ENCODE measurements around the gene SRGAP1. TPM values are rescaled to one million over a fixed set of nuclear protein-coding genes. Genes with fewer than 3 reads are reported as not detected.

Gene SRGAP1
- total RNA-seq, 1 experiment from 2014 or later = 0.97 TPM

DNA sequence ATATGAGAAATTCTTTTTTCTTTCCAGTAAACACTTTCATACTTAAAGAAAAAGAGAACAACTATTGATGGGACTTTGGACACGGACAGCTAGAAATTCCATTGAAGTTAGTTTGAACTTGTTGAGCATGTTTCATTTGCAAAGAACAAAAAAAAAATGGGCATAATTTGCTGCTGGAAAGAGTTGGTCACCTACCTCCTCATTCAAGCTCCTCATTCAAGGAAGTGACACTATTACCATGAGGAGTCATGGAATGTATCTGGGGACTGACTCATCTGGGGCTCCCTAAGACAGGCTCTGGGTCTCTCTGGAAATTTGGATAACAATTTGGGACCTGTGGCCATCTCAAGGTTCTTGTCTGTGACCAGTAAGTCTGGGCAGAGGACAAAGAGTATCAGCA lies 327.2 kb downstream of the SRGAP1 start:
- Histone ChIP-seq H3K4me3 (ENCODE audit: insufficient read depth, low read depth, low read length) (no peak overlapping the region), H3K36me3 (replicated peaks; ENCODE audit: control insufficient read depth, insufficient read depth, low read length) (no peaks in the 10 kb centered on the region)
- no peak for DNase-seq

DNA sequence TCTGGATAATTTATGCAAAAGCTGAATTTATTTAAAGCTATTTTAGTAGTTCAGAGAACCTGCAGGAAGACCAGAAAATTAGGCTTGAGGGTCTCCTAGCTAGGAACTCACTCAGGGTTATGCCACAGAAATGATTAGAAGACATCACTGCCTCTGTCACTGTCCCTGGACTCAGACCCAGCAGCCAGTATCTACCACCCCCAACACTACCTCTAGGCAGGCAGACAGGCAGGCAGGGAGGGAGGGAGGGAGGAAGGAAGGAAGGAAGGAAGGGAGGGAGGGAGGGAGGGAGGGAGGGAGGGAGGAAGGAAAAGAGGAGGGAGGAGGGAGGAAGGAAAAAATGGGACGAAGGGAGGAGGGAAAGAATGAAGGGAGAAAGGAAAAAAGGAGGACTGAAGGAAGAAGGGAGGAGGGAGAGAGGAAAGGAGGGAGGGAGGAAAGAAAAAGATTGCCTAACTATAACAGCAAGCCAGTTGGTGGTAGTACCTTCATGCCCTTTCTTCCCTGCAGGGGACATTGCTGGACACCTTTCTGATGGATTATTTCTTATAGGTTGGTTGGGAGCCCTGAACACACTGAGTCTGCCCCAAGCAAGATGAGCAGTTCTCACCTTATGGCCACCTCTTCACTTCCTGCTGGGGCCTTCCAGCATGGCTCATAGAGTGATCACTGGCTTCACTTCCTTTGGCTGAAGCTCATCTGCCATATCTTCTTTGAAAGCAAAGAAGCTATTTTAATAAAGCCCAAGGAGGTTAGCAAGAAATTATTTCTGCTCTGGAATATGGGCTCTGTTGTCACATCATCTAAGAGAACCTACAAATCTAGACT lies 327.9 kb downstream of the SRGAP1 start:
- DNase-seq = no peak
- H3K36me3 ChIP-seq (replicated peaks; ENCODE audit: control insufficient read depth, insufficient read depth, low read length) = no peaks in the 10 kb centered on the region
- no peak overlapping the region for H3K4me3 ChIP-seq (ENCODE audit: insufficient read depth, low read depth, low read length)
- no peaks in the 10 kb centered on the region for H3K27me3 ChIP-seq (ENCODE audit: control insufficient read depth, insufficient read depth, low read length)

More for the DNA sequence above, 327.2 kb downstream of the SRGAP1 start:
- H3K27me3 ChIP-seq (ENCODE audit: control insufficient read depth, insufficient read depth, low read length) = no peaks in the 10 kb centered on the region

- H3K4me3 ChIP-seq (ENCODE audit: insufficient read depth, low read depth, low read length) = no peak overlapping the region
- H3K27me3 ChIP-seq (ENCODE audit: control insufficient read depth, insufficient read depth, low read length) = no peaks in the 10 kb centered on the region
- DNase-seq = no peak
- no peaks in the 10 kb centered on the region for H3K36me3 ChIP-seq (replicated peaks; ENCODE audit: control insufficient read depth, insufficient read depth, low read length)
Observed at GRCh38 chr12:64173456-64173855, 329.0 kb downstream of the SRGAP1 start.

- peak; percentile 30 for DNase-seq
- H3K36me3 ChIP-seq (replicated peaks; ENCODE audit: control insufficient read depth, insufficient read depth, low read length) = no peaks in the 10 kb centered on the region
- no peaks in the 10 kb centered on the region for H3K27me3 ChIP-seq (ENCODE audit: control insufficient read depth, insufficient read depth, low read length)
- no peak overlapping the region for H3K4me3 ChIP-seq (ENCODE audit: insufficient read depth, low read depth, low read length)
Observed at GRCh38 chr12:64175254-64175945, 330.9 kb downstream of the SRGAP1 start.

- DNase-seq = no peak
- H3K36me3 ChIP-seq (replicated peaks; ENCODE audit: control insufficient read depth, insufficient read depth, low read length) = no peaks in the 10 kb centered on the region
- no peaks in the 10 kb centered on the region for H3K27me3 ChIP-seq (ENCODE audit: control insufficient read depth, insufficient read depth, low read length)
- H3K4me3 ChIP-seq (ENCODE audit: insufficient read depth, low read depth, low read length) = no peak overlapping the region
Observed at GRCh38 chr12:64177001-64177400, 332.5 kb downstream of the SRGAP1 start.

DNA sequence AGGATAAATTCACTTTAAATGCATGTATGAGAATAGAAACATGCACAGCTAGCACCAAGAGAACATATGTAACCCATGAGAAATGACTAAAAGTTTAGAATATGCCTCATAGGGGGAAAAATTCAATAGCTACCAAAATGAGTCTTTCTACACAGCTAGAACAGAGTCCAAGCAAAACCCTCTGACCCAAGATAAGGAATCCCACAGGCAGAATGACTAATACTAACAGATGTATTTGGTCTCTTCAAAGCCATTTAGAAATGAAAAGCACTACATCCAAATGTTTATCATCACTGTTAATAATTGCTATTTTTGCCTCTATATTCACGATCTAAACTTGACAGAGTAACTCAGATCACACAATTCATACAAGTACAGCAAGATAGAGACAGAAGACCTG lies 333.6 kb downstream of the SRGAP1 start:
- Histone ChIP-seq H3K36me3 (replicated peaks; ENCODE audit: control insufficient read depth, insufficient read depth, low read length) (no peaks in the 10 kb centered on the region), H3K4me3 (ENCODE audit: insufficient read depth, low read depth, low read length) (no peak overlapping the region), H3K27me3 (ENCODE audit: control insufficient read depth, insufficient read depth, low read length) (no peaks in the 10 kb centered on the region)
- no peak for DNase-seq

GRCh38 chr12:64180951-64181350 lies 336.5 kb downstream of the SRGAP1 start:
- no peak overlapping the region for H3K4me3 ChIP-seq (ENCODE audit: insufficient read depth, low read depth, low read length)
- DNase-seq = no peak
- no peaks in the 10 kb centered on the region for H3K27me3 ChIP-seq (ENCODE audit: control insufficient read depth, insufficient read depth, low read length)
- no peaks in the 10 kb centered on the region for H3K36me3 ChIP-seq (replicated peaks; ENCODE audit: control insufficient read depth, insufficient read depth, low read length)

GRCh38 chr12:64181430-64182291 lies 337.2 kb downstream of the SRGAP1 start:
- no peak overlapping the region for H3K4me3 ChIP-seq (ENCODE audit: insufficient read depth, low read depth, low read length)

GRCh38 chr12:64184216-64184615 lies 339.7 kb downstream of the SRGAP1 start:
- no peak for DNase-seq
- Histone ChIP-seq H3K27me3 (ENCODE audit: control insufficient read depth, insufficient read depth, low read length) (no peaks in the 10 kb centered on the region), H3K36me3 (replicated peaks; ENCODE audit: control insufficient read depth, insufficient read depth, low read length) (no peaks in the 10 kb centered on the region), H3K4me3 (ENCODE audit: insufficient read depth, low read depth, low read length) (no peak overlapping the region)

More at GRCh38 chr12:64181430-64182291, 337.2 kb downstream of the SRGAP1 start:
- Histone ChIP-seq H3K36me3 (replicated peaks; ENCODE audit: control insufficient read depth, insufficient read depth, low read length) (no peaks in the 10 kb centered on the region), H3K27me3 (ENCODE audit: control insufficient read depth, insufficient read depth, low read length) (no peaks in the 10 kb centered on the region)
- DNase-seq = peak; percentile 33

DNA sequence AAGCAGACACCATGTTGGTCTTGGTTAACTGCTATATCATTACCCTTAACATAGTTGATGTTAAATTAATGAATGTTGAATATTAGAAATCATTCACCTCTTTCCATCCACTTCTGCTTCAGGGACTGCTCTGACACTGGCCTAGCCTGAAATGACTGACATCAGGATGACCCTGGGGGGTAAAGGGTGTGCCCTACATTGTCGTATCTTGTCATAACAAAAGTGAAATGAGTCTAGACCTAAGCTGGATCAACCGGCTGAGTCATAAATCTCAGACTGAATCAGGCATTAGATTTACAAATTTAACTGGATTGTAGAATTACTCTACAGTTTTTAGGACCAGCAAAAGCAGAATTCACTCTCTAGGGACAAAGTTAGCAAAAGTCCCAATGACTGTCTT lies 342.3 kb downstream of the SRGAP1 start:
- no peaks in the 10 kb centered on the region for H3K27me3 ChIP-seq (ENCODE audit: control insufficient read depth, insufficient read depth, low read length)
- no peaks in the 10 kb centered on the region for H3K36me3 ChIP-seq (replicated peaks; ENCODE audit: control insufficient read depth, insufficient read depth, low read length)
- no peak for DNase-seq
- H3K4me3 ChIP-seq (ENCODE audit: insufficient read depth, low read depth, low read length) = no peak overlapping the region

DNA sequence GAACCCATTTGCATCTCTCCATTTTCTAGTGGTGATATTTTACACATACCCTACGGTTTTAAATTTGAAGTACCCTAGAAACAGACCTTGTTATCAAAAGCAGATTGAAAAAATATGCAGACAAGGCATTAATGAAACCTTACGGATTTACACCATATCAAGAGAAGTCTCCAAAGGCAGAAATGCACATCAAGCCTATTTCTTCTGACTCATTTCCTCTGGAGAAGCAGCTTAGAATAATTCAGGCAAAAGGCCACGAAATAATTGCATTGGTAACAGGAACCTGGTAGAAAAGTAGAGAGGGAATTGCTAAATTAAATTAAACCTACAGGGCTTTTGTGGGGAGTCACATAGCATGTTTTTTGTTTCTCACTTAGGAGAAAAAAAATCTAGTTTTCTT lies 342.9 kb downstream of the SRGAP1 start:
- DNase-seq = no peak
- H3K27me3 ChIP-seq (ENCODE audit: control insufficient read depth, insufficient read depth, low read length) = no peaks in the 10 kb centered on the region
- no peaks in the 10 kb centered on the region for H3K36me3 ChIP-seq (replicated peaks; ENCODE audit: control insufficient read depth, insufficient read depth, low read length)
- H3K4me3 ChIP-seq (ENCODE audit: insufficient read depth, low read depth, low read length) = no peak overlapping the region

- H3K27me3 ChIP-seq (ENCODE audit: control insufficient read depth, insufficient read depth, low read length) = no peaks in the 10 kb centered on the region
Observed at GRCh38 chr12:64187794-64188193, 343.3 kb downstream of the SRGAP1 start.

GRCh38 chr12:64189530-64189929 lies 345.0 kb downstream of the SRGAP1 start:
- Histone ChIP-seq H3K27me3 (ENCODE audit: control insufficient read depth, insufficient read depth, low read length) (no peaks in the 10 kb centered on the region), H3K4me3 (ENCODE audit: insufficient read depth, low read depth, low read length) (no peak overlapping the region), H3K36me3 (replicated peaks; ENCODE audit: control insufficient read depth, insufficient read depth, low read length) (no peaks in the 10 kb centered on the region; the same call in 1 of the 2 replicates)
- DNase-seq = no peak

More at GRCh38 chr12:64187794-64188193, 343.3 kb downstream of the SRGAP1 start:
- Histone ChIP-seq H3K36me3 (replicated peaks; ENCODE audit: control insufficient read depth, insufficient read depth, low read length) (no peaks in the 10 kb centered on the region), H3K4me3 (ENCODE audit: insufficient read depth, low read depth, low read length) (no peak overlapping the region)
- no peak for DNase-seq

DNA sequence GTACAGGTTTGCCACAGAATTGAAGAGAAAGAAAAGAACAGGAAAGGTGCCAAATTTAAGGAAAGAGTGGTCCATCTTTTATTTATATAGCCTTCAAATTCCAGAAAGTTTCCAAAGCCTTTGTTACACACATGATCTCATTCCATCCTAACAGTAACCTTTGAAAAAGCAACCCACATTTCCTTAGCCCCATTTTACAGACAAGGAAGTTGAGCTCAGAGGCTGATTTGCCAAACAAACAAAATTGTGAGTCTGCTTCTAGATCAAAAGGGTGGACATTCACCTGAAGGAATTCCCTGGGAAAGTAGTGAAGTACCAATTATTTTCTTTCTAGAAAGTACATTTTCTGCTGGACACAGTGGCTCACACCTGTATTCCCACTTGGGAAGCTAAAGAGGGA lies 345.6 kb downstream of the SRGAP1 start:
- H3K27me3 ChIP-seq (ENCODE audit: control insufficient read depth, insufficient read depth, low read length) = no peaks in the 10 kb centered on the region
- H3K4me3 ChIP-seq (ENCODE audit: insufficient read depth, low read depth, low read length) = no peak overlapping the region
- no peak for DNase-seq
- no peaks in the 10 kb centered on the region; the same call in 1 of the 2 replicates for H3K36me3 ChIP-seq (replicated peaks; ENCODE audit: control insufficient read depth, insufficient read depth, low read length)

Data from H7 (cell line).